Measurements from ENCODE around the gene MAEA.

MAEA gene

GRCh38 chr4:1298461-1298860, 8.8 kb downstream of the MAEA start:
- TF ChIP-seq CTCF (IDR thresholded peaks at IDR 0.05; ENCODE audit: extremely low read depth, insufficient read depth, missing control alignments) = no peak
- in situ Hi-C loops (cut with MboI; ENCODE audit: low pct_unique_long_range_greater_than_20kb, low sequenced_read_pairs, unreplicated experiment) = no loop called here
- no peak for DNase-seq (ENCODE audit: low spot score)

- in situ Hi-C loops (cut with MboI; ENCODE audit: low pct_unique_long_range_greater_than_20kb, low sequenced_read_pairs, unreplicated experiment) = no loop called here
- TF ChIP-seq CTCF (IDR thresholded peaks at IDR 0.05; ENCODE audit: extremely low read depth, insufficient read depth, missing control alignments) = no peak
- no peak for DNase-seq (ENCODE audit: low spot score)
Measured at GRCh38 chr4:1299301-1299860, 9.7 kb downstream of the MAEA start.

- in situ Hi-C loops (cut with MboI; ENCODE audit: low pct_unique_long_range_greater_than_20kb, low sequenced_read_pairs, unreplicated experiment) = no loop called here
- no peak for TF ChIP-seq CTCF (IDR thresholded peaks at IDR 0.05; ENCODE audit: extremely low read depth, insufficient read depth, missing control alignments)
- no peak for DNase-seq (ENCODE audit: low spot score)
Measured at GRCh38 chr4:1300466-1301455, 11.1 kb downstream of the MAEA start.

- in situ Hi-C loops (cut with MboI; ENCODE audit: low pct_unique_long_range_greater_than_20kb, low sequenced_read_pairs, unreplicated experiment) = no loop called here
- TF ChIP-seq CTCF (IDR thresholded peaks at IDR 0.05; ENCODE audit: extremely low read depth, insufficient read depth, missing control alignments) = no peak
- DNase-seq (ENCODE audit: low spot score) = no peak
Measured at GRCh38 chr4:1302159-1302558, 12.5 kb downstream of the MAEA start.

GRCh38 chr4:1305261-1305711, 15.6 kb downstream of the MAEA start:
- no peak for TF ChIP-seq CTCF (IDR thresholded peaks at IDR 0.05; ENCODE audit: extremely low read depth, insufficient read depth, missing control alignments)
- in situ Hi-C loops (cut with MboI; ENCODE audit: low pct_unique_long_range_greater_than_20kb, low sequenced_read_pairs, unreplicated experiment) = no loop called here
- DNase-seq (ENCODE audit: low spot score) = no peak

GRCh38 chr4:1305781-1306455, 16.2 kb downstream of the MAEA start:
- no peak for TF ChIP-seq CTCF (IDR thresholded peaks at IDR 0.05; ENCODE audit: extremely low read depth, insufficient read depth, missing control alignments)
- DNase-seq (ENCODE audit: low spot score) = no peak
- in situ Hi-C loops (cut with MboI; ENCODE audit: low pct_unique_long_range_greater_than_20kb, low sequenced_read_pairs, unreplicated experiment) = no loop called here

Measured in GM13977 (cell line).